Nephron (organoid): ENCODE measurements around the gene LATS2.
"Not testable (repeated sequence)": the region's sequence is repeated elsewhere in the genome, so short reads cannot be mapped to it uniquely, and the experiment has no call there.

ENCODE experiments used
- H3K27ac Mint-ChIP-seq, 3 experiments: 2 replicates each; pipeline ENCODE4 v1.8.0; 2020; ENCODE audit warnings: mixed read lengths in 3 of 3, mild to moderate bottlenecking in 2 of 3, moderate library complexity in 1 of 3
- H3K27me3 Mint-ChIP-seq: 2 replicates; pipeline ENCODE4 v1.8.0; 2021; ENCODE audit warnings: low read depth, mild to moderate bottlenecking, moderate library complexity, mixed read lengths
- H3K36me3 Mint-ChIP-seq: 2 replicates; pipeline ENCODE4 v1.8.0; 2020; ENCODE audit warnings: low read depth, mixed read lengths
- H3K4me1 Mint-ChIP-seq: 2 replicates; pipeline ENCODE4 v1.8.0; 2020; ENCODE audit warnings: mixed read lengths
- H3K4me3 Mint-ChIP-seq, 3 experiments: 2 replicates each; pipeline ENCODE4 v1.8.0; 2020; ENCODE audit warnings: mild to moderate bottlenecking in 3 of 3, mixed read lengths in 3 of 3, moderate library complexity in 2 of 3
- H3K9me3 Mint-ChIP-seq: 2 replicates; pipeline ENCODE4 v1.8.0; 2020; ENCODE audit warnings: mixed read lengths
- TF ChIP-seq, protein P1 (sequence below), 3 experiments: fragments of 200-600 bp; sonication (generic); IDR thresholded peaks; one replicate each; pipeline ENCODE4 v1.5.0; 2021; ENCODE audit warnings: antibody characterized with exemption in 3 of 3; ENCODE audit not compliant: unreplicated experiment in 3 of 3

The LATS2 gene

DNA sequence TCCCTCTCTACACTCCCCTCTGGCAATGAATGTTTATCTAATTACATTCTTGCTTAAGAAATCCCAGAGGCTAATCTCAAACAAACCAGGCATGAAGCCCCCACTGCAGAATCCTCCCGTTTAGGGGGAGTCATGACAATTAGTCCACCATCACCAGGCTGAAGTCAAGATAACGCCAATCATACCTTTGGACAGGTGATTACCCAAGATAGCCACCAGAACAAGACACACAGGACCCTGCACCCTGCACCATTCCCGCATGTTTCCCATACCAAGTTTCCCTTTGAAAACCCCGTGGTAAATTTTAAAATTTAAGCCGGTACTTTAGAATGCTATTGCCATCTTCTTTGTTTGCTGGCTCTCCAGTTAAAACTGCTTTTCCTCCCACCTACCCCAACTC is 94.0 kb downstream of the LATS2 start:
- Mint-ChIP-seq H3K27ac (no peak overlapping the region), H3K27me3 (no peaks in the 10 kb centered on the region)

DNA sequence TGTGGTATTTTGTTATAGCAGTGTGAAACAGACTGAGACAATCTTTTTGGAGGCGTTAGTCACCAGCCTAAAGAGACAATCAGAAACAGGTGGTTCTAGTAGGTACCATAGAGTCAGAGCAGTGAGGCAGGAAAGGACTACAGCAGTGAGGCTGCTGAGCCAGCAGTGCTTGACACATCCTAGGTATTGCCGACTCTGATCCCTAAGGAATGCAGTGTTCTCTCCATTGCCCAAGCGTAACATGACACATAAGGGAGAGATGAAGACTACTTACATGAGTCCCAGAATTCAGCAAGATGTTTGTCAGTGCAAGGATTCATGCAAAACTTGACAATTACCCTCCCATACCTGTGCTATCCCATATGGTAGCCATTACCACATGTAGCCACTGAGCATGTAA is 96.5 kb downstream of the LATS2 start:
- H3K9me3 Mint-ChIP-seq: no peaks in the 10 kb centered on the region
- H3K36me3 Mint-ChIP-seq: no peaks in the 10 kb centered on the region
- peaks cover 3% of the 10 kb centered on the region for H3K27me3 Mint-ChIP-seq
- peaks cover 6% of the 10 kb centered on the region for H3K4me1 Mint-ChIP-seq
- H3K4me3 Mint-ChIP-seq: no peak overlapping the region
- H3K27ac Mint-ChIP-seq: no peak overlapping the region
- TF ChIP-seq, protein P1, sequence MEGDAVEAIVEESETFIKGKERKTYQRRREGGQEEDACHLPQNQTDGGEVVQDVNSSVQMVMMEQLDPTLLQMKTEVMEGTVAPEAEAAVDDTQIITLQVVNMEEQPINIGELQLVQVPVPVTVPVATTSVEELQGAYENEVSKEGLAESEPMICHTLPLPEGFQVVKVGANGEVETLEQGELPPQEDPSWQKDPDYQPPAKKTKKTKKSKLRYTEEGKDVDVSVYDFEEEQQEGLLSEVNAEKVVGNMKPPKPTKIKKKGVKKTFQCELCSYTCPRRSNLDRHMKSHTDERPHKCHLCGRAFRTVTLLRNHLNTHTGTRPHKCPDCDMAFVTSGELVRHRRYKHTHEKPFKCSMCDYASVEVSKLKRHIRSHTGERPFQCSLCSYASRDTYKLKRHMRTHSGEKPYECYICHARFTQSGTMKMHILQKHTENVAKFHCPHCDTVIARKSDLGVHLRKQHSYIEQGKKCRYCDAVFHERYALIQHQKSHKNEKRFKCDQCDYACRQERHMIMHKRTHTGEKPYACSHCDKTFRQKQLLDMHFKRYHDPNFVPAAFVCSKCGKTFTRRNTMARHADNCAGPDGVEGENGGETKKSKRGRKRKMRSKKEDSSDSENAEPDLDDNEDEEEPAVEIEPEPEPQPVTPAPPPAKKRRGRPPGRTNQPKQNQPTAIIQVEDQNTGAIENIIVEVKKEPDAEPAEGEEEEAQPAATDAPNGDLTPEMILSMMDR (IDR thresholded peaks at IDR 0.05; ENCODE audit: unreplicated experiment in 3 of 3): no peak

More for the DNA sequence above, 94.0 kb downstream of the LATS2 start:
- Mint-ChIP-seq H3K36me3 (no peaks in the 10 kb centered on the region), H3K4me3 (no peak overlapping the region), H3K4me1 (no peaks in the 10 kb centered on the region), H3K9me3 (no peaks in the 10 kb centered on the region)
- TF ChIP-seq, protein P1 (IDR thresholded peaks at IDR 0.05; ENCODE audit: unreplicated experiment in 3 of 3): no peak

DNA sequence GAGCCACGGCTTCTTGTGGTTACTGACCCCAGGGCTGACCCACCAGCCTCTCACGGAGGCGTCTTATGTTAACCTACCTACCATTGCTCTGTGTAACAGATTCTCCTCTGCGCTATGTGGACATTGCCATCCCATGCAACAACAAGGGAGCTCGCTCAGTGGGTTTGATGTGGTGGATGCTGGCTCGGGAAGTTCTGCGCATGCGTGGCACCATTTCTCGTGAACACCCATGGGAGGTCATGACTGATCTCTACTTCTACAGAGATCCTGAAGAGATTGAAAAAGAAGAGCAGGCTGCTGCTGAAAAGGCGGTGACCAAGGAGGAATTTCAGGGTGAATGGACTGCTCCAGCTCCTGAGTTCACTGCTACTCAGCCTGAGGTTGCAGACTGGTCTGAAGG is 99.7 kb downstream of the LATS2 start:
- not testable (repeated sequence) for H3K27ac Mint-ChIP-seq, H3K9me3 Mint-ChIP-seq, H3K27me3 Mint-ChIP-seq, H3K4me1 Mint-ChIP-seq, H3K4me3 Mint-ChIP-seq, H3K36me3 Mint-ChIP-seq

DNA sequence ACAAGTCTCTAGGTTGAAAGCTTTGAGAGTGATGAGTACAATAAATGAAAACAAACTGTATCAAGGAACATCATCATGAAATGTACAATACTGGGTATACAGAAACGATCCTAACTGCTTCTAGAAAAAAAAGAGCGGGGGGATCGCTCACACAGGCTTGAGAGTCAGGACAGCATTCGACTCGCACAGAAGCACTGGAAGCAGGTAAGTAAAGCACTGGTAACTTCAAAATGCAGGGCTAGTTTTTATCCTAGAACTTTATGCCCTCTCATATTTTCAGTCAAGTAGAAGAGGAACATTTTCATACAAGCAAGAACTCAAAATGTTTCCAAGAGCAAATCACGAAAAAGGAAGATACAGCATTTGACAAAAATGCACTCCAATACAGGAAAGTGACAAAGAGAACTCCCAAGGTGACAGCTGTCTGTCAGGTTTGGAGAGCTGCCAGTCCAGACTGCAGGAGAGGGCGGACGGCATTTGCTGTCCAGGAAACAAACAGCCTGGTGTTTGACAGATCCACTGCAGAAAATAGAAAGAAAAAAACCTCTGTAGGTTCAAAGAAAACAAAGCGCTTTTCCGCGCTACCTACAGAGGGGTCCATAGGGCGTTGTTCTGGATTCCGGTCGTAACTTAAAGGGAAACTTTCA is 100.6 kb downstream of the LATS2 start:
- Mint-ChIP-seq H3K27me3 (peaks cover 8% of the 10 kb centered on the region), H3K9me3 (no peaks in the 10 kb centered on the region), H3K4me1 (peaks cover 6% of the 10 kb centered on the region), H3K27ac (no peak overlapping the region), H3K4me3 (no peak overlapping the region), H3K36me3 (no peaks in the 10 kb centered on the region)
- TF ChIP-seq, protein P1 (IDR thresholded peaks at IDR 0.05; ENCODE audit: unreplicated experiment in 3 of 3): no peak

DNA sequence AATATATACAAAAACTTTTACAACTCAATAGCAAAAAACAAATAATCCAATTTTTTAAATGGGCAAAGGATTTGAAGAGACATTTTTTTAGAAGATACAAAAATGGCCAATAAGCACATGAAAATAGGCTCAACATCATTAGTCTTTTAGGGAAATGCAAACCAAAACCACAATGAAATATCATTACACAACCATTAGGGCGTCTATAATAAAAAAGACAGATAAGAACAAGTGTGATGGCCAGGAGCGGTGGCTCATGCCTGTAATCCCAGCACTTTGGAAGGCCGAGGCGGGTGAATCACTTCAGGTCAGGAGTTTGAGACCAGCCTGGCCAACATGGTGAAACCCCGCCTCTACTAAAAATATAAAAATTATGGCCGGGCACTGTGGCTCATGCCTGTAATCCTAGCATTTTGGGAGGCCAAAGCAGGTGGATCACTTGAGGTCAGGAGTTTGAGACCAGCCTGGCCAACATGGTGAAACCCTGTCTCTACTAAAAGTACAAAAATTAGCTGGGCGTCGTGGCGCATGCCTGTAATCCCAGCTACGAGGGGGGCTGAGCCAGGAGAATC is 104.3 kb downstream of the LATS2 start:
- H3K36me3 Mint-ChIP-seq, H3K27ac Mint-ChIP-seq, H3K4me3 Mint-ChIP-seq, H3K9me3 Mint-ChIP-seq, H3K4me1 Mint-ChIP-seq: not testable (repeated sequence)
- H3K27me3 Mint-ChIP-seq: peaks cover 11% of the 10 kb centered on the region

DNA sequence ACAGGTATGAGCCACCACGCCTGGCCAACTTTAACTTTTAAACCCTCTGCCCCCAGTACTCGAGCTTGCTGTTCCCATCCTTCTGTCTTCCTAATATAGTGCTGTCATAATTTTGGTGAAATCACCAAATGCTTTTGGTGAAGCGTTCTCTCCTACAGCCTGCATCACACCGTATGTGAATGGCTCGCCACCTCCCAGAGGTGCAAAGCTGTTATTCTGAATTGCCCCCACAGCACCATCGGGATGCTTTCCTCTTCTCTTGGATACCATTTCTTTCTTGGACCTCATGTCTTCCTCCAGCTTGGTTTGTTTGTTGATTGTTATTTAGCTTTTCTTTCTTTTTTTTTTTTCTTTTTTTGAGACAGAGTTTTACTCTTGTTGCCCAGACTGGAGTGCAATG is 105.9 kb downstream of the LATS2 start:
- Mint-ChIP-seq H3K4me1 (no peaks in the 10 kb centered on the region), H3K27ac (no peak overlapping the region), H3K9me3 (no peaks in the 10 kb centered on the region), H3K4me3 (no peak overlapping the region), H3K36me3 (no peaks in the 10 kb centered on the region), H3K27me3 (peaks cover 14% of the 10 kb centered on the region)
- TF ChIP-seq, protein P1 (IDR thresholded peaks at IDR 0.05; ENCODE audit: unreplicated experiment in 3 of 3): no peak

DNA sequence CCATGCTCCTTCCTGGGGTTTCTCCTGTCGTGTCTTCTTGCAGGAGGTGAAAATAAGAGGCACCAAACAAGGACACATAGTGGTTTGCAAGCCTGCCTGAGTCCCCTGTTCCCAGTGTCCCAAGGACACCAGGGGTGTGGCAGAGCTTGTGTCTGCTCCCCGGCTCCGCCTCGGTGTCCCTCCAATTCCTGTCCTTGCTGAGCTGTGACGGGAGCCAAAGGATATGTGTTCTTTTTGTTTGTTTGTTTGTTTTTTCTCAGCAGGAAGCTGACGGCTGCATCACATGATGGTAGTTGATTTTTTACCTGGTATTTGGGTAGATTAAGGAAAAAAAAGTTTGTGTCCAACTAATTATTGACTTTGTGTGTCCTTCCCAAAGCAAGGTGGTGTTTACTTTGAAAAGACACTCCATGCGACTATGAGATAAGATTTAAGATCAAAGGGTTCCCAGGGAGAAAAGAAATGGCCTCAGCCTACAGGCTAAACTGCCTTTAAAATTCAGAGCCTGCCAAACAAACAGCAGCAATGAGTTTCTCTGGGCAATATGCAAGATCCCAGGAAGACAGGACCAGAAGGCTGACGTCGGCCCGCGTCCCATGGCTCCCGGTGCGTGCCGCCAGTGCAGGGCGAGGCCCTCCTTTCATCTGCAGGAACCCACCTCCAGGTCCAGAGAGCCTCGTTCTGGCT is 108.0 kb downstream of the LATS2 start:
- Mint-ChIP-seq H3K27me3 (peaks cover 10% of the 10 kb centered on the region), H3K27ac (no peak overlapping the region), H3K4me1 (no peaks in the 10 kb centered on the region), H3K4me3 (no peak overlapping the region), H3K9me3 (peaks cover 6% of the 10 kb centered on the region), H3K36me3 (no peaks in the 10 kb centered on the region)
- TF ChIP-seq, protein P1 (IDR thresholded peaks at IDR 0.05; ENCODE audit: unreplicated experiment in 3 of 3): no peak
